GM18499 (cell line): ENCODE measurements around the gene FREM2.

ENCODE experiments used
- ATAC-seq: cut with Tn5 transposase; IDR thresholded peaks from one replicate; pipeline ENCODE4 v1.9.1; 2021; ENCODE audit warnings: moderate number of reproducible peaks; ENCODE audit not compliant: insufficient read depth, unreplicated experiment

Gene FREM2, protein sequence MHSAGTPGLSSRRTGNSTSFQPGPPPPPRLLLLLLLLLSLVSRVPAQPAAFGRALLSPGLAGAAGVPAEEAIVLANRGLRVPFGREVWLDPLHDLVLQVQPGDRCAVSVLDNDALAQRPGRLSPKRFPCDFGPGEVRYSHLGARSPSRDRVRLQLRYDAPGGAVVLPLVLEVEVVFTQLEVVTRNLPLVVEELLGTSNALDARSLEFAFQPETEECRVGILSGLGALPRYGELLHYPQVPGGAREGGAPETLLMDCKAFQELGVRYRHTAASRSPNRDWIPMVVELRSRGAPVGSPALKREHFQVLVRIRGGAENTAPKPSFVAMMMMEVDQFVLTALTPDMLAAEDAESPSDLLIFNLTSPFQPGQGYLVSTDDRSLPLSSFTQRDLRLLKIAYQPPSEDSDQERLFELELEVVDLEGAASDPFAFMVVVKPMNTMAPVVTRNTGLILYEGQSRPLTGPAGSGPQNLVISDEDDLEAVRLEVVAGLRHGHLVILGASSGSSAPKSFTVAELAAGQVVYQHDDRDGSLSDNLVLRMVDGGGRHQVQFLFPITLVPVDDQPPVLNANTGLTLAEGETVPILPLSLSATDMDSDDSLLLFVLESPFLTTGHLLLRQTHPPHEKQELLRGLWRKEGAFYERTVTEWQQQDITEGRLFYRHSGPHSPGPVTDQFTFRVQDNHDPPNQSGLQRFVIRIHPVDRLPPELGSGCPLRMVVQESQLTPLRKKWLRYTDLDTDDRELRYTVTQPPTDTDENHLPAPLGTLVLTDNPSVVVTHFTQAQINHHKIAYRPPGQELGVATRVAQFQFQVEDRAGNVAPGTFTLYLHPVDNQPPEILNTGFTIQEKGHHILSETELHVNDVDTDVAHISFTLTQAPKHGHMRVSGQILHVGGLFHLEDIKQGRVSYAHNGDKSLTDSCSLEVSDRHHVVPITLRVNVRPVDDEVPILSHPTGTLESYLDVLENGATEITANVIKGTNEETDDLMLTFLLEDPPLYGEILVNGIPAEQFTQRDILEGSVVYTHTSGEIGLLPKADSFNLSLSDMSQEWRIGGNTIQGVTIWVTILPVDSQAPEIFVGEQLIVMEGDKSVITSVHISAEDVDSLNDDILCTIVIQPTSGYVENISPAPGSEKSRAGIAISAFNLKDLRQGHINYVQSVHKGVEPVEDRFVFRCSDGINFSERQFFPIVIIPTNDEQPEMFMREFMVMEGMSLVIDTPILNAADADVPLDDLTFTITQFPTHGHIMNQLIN (N-terminal part only)

DNA sequence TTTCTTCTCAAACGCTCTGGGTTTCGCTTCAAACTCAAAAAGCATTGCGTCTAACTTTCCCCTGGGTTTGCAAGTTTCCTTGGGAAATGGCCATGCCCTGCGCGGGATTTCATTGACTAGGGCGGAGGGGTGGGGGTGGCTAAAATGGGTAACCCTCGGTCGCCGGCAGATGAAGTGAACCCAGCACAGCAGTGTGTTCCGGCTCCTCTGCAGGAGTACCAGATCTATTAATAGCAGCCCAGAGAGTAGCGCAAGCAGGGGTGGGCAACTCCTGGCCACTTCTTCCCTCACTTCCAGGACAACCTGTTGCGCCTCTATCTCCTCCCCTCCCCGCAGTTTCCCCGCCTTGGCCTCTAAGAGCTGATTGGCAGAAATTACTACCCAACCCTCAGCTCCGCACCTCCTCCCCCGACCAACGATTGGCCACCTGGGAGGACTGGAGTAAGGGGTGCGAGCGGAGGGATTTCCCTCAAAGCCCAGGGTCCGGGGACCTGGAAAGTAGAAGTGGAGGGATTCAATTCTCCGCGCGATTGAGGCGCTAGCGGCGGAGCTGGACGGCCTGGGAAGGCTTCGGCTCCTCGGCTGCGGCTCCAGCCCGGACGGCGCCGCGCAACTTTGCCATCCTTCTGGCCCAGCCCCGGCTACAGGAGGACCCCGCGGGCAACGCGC lies at the start of gene FREM2:
FREM2 (plus strand) TSS at position 501 of the 669 bp plus-strand sequence. CDS start 268 bp downstream, outside the sequence.
- no peak for ATAC-seq

DNA sequence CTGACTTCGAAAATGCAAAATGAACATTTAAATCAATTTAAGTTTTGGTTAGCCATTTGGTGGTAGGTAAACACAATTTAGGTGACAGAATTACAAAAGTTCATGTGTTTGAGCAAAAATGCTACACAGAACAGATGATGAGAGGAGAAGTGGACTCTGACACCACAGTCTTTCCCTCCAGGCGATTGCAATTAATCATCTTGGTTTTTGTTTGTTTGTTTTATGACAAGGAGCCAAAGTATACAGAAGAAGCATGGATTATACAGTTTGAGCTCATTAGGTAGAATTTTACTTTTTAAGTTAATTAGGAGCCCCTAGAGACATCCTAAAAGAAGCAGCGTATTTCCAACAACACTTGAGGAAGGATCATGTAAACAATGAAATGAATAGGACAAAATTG lies 49.3 kb upstream of the FREM2 start:
- ATAC-seq = no peak

DNA sequence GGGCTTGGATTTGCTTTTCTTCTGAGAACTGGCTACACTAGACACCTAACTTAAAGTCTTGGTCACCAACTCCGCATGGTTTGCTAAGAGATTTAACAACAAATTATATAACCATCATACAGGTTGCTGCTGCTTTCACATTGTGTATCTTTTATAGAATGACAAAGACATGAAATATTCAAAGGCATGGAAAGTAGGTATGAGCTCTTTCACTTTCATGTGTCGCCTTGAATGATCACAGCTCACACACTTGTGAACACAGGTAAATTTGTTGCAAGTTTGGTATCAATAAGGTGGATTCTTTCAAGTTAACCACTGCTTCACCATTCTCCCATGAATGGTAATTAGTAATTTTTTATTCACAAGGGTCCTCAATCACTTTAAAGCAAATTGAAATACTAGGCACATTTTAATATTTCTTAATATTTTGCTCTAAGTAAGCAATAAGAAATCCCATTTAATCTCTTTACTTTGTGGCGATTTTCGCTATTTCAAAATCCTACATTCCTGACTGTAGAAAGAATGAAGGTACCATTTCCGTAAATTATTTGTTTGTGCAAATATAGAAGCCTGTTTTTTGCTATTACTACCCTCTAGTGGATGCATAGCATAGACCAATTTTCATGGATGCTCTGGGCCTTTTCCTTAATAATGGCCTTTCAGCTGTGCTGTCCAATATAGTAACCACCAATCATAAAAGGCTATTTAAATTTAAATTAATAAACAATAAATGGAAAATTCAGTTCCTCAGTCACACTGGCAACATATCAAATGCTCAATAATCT lies 45.5 kb upstream of the FREM2 start:
- no peak for ATAC-seq

DNA sequence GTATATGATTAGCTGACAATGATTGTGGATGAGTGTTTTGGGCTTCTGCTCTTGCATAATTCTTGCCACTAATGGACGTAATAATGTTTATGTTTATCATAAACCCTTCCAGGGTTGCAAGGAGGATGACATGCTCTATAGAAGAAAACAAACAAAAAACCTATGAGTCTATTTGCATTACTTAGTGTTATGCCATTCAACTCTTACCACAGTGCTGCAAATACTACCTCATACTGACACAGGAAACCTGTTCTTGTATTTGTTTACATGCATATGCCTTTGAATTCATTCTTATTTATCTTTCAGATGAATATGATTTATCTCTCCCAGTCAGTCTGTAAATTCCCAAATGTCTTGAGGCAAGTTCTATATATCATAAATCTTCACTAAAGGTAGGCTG lies 39.6 kb upstream of the FREM2 start:
- no peak for ATAC-seq

DNA sequence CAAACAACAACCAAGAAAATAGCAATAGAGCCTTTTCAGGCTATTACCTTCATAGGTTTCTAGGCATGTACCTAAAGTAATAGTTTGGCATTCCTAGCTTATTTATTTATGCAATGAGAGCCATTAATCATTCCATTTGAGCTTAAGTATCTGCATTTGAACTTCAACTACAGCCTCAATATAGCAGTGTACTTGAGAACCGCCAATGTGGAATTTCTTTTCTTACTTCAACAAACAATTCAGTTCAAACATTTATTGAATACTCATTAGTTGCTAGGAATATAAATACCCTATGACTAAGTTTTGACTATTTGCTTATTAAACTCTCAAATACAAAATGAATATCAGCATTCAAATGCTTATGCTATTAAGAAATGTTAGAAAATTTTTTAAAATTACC lies 38.0 kb upstream of the FREM2 start:
- ATAC-seq = no peak

DNA sequence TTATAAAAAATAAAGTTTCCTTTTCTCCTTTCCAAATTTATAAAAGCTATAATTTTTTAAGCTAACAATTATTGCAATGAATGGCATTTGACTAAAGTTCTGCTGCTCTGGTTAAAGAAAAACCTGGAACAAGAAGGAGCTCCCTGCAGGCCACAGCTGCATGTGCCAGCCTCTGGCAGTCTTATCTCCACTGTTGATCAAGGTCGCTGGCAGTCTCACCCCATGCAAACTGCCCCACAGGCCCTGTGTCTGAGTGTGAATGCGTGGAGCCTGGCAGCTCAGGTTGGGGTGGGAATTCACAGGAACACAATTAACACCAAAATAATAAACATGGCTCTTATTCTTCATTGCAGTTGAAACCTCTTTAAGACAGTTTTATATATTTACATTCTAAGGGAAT lies 30.2 kb upstream of the FREM2 start:
- ATAC-seq = no peak

DNA sequence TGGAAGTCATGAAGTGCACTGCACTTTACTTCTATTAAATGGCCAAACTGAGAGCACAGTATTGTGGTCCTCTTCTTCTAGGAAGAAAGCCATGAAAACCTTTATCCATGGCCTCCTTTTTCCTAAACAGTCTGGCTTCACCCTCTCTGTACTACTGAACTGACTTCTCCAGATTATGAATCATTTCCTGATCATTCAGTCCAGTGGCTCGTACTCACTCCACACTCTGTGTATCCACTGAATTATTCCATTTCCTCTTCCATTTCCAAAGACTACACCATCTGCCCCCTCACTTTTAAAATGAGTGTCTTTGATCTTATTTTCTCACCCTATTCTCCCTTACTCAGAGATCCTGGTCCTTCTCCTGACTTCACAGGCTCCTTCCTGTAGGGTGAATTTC lies 29.7 kb upstream of the FREM2 start:
- ATAC-seq = no peak

DNA sequence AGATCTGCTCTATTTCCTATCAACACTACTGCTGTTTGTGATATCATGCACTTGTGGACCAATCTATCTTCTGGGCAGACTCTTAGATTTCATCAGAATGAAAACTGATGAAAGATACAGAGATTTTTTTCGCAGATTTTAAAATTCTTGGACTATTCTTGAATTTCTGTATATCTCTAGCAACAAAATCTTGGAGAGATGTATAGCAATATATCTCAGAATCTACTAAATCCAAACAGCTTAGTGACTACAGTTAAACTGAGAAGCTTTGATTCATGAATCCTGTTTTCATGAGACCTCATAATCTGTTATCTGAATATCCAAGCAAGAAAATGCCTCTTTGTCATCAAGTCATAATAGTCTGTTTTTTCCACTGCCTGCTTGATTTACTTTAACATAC lies 28.0 kb upstream of the FREM2 start:
- ATAC-seq = no peak

DNA sequence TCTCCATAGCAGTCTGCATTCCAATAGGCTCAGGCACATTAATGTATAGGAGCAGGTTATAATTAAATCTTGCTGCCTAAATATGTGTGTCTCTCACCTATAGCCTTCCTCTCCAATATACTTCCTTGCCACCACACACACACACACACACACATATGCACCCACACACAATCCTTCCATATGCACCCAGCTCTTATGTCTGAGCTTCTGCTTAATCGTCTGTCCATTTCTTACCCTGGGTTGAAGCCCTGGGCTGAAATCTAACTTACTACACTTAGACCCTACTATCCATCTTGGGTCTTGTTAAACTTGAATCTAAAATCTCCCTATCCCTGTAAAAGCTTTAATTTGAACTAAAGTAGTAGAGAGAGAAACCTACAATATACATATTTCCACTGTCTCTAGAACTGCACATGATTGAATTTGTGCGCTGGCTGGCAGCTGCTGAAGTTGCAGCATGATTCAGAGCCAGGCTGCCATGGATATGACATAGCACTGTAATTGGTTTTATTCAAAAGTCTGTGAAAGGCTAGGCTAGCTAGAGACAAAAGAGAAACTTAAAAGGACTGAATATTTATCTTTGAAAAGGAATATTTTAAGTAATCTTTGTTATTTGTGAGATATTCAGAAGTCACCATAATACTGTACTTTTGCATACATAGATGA lies 25.7 kb upstream of the FREM2 start:
- no peak for ATAC-seq

DNA sequence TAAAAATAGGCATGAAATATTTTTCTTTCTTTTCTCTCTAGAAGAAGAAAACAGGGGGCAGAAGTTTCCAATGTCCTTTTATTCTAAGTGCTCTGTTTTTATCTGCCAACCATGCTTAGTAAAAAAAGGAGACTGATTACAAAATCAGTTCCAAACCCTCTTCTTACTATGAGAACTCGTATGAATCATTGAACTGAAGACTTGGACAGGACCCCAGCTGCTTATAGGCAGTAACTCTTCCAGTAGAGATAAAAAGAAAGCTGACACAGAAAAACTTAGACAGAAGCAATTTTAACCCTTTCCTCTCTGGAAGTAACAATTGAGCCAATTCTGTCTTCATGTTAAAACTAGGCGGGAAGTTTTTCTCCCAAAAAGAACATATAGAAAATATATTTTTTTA lies 24.5 kb upstream of the FREM2 start:
- ATAC-seq = no peak

DNA sequence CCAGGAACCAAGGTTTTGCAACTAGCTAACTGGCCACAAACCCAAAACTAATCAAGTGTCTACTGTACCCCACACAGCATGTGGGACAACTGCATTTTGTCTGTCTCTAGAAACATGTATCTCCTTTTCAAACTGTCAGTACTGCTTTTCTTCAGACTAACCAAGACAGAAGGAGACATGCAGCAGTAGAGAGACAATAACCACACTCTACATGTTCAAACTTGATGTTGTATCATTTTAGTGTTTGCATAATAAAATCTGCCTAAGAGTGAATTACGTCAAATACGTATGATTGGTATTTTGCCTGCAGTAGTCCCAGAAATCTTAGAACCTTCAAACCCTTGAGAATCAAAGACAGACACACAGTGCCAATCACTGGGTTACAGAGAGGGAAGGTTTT lies 22.0 kb upstream of the FREM2 start:
- no peak for ATAC-seq

DNA sequence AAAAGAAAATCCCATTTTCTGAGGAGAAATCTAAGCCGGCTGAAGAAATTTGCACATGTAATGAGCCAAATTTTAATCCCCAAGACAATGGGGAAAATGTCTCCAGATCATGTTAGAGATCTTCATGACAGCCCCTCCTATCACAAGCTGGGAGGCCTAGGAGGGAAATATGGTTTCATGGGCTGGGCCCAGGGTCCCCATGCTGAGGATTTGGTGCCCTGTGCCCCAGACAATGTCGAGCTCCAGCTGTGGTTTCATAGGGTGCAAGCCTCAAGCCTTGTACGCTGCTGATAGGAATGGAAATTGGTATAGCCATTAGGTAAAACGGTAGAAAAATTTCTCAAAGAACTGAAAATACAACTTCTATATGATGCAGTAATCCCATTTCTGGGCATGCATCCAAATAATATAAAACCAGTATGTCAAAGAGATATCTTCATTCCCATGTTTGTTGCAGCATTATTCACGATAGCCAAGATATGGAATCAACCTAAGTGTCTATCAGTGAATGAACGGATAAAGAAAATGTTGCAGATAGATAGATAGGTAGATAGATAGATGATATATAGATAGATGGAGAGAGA lies 19.3 kb upstream of the FREM2 start:
- ATAC-seq = no peak

DNA sequence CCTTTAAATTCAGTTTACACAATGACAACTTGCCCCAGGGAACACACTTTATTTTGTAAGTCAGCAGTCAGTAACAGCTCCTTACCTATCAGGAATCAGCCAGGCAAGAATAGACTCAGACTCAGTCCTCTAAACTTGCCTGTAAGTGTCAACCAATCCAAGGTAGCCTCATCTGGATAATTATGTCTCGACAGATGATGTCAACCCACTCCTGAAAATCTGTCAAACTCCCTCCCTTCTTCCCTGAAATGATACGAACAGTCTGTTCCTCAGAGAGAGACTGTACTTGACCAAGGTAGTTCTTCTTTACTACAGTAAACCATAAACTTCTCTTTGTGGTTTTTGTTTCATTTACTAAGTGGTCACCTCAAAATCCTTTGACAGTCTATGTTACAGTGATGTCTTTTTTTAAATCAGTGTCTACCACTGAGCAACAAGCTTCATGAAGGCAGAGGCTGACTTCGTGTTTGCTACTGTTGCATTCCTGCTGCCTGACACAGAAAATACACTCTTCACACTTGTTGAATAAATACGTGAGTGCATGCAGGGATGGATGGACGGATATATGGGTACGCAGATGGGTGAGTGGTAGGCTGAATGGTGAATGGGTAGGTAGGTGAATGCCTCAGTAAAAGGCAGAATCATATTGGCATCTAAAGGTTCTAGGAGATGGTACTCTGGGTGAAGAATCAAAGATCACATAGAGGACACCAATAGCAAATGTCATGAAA lies 17.5 kb upstream of the FREM2 start:
- ATAC-seq = no peak

DNA sequence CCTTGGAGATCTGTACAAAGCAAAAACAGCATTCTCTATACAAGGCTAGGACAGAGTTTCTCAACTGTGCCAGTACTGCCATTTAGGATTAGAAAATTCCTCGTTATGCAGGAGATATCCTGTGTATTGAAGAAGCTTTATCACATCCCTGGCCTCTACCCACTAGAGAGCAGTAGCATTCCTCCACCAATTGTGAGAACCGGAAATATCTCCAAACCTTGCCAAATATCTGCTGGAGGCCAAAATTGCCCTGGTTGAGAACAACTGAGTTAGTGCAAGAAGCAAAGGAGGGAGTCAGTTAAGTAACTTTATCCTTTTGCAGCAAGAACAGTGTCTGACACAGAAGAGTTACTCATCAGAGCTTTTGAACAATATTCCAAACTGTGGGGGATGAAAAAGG lies 16.2 kb upstream of the FREM2 start:
- no peak for ATAC-seq

DNA sequence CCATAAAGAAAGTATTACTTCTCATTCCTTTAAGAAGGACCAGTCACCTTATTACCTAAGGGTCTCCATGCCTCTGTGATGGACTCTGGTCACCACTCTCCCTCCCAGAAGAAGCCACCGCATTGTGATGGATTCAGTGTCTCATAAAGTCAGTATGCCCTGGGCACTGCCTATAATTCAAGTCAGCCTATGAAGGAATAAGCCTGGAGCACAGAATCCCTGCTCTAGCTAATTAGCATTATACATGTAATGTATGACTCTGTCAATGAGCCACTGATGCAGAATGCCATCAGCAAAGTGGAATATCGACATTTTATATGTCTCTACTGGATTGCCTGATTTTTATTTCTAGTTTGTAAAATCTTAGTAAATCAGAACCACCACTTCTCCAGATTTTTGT lies 14.9 kb upstream of the FREM2 start:
- no peak for ATAC-seq

DNA sequence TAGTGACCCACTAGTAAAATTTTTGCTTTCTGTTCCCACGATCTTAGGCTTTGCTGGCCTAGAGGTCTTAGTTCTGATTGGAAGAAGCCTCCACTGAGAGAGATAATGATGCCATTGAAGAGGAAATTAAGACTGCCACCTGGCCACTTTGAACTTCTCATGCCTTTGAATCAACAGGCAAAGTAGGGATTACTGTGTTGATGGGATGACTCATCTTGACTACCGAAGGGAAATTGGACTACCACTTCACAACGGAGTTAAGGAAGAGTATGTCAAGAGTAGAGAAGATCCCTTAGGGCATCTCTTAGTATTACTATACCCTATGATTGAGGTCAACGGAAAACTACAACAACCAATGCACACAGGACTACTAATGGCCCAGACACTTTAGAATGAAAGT lies 12.7 kb upstream of the FREM2 start:
- no peak for ATAC-seq

DNA sequence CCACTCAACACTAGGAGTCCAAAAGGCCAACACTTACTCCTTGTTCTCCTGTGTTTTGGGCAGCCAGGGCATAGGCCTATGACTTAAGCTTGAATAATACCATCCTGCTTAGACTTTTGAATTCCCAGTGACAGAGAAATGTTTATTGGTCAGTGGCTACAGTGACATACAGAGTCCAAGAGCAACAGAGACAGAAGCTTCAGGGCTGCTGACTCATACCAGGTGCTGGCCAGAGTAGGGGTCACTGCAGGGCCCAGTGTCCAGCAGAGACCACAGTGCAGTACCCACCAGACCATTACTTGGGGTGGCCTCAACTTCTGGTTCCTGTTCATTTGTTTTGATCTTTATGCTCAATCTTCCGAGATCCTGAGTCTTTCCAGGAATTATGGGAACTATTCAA lies 6.0 kb upstream of the FREM2 start:
- ATAC-seq = no peak

DNA sequence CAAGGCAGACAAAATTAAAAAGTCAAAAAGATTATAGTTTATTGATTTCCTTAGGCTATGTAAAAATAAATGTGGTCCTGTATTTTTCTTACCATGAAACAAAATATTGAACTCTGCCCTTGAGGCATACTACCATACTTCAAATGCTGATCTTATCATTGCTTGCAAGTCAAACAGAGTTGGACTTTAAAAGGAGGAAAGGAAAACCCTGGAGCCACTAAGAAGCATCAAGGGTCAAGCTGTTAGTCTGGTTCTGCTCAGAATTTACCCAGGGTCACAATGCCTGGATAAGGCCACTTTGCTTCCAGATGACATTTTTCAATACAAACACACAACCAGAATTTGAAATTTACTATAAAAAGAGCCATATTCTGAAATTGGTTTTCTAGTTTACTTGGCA lies 2.2 kb upstream of the FREM2 start:
- ATAC-seq = no peak
